Mesenteric fat pad (tissue), 1 donor: Measurements from ENCODE around the gene CH25H. TPM values are rescaled to one million over a fixed set of nuclear protein-coding genes. Genes with fewer than 3 reads are reported as not detected.
"Not testable (repeated sequence)": the region's sequence is repeated elsewhere in the genome, so short reads cannot be mapped to it uniquely, and the experiment has no call there.

Source experiments
- DNase-seq: peaks from one replicate; pipeline ENCODE4 v3.0.0-alpha.2; 2020; ENCODE audit warnings: low spot score
- total RNA-seq: library from RNA; stranded (reverse); fragmentation: NEBNext Ultra II Directional; extraction: Animal tissue kit (Norgen Biotek cat#: 25700); gene quantifications from one replicate; pipeline ENCODE4 v1.2.1, GENCODE V29; 2021
- donor health status: DM: yes; HTN: yes; CAD: no.

Gene CH25H
- total RNA-seq, 1 donor from 2014 or later = 4.8 TPM

DNA sequence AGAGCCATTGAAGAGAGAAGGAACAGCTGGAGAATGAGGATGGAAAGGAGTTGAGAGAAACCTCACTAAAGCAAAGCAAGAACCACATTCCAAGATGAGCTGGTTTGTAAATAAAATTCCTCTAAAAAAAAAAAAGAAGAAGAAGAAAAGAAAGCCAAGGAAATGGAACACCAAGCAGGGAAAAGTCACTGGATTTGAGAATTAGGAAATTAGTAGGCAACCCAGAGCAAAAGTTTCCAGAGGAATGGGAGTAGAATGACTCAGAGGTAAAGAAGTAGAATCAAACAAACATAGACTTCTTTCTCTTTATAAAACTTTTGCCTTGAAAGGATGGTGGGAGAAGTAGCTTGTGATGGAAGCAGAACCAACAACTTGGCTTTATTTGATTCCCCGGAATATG is 3.9 kb downstream of the CH25H start:
- DNase-seq = no peak

DNA sequence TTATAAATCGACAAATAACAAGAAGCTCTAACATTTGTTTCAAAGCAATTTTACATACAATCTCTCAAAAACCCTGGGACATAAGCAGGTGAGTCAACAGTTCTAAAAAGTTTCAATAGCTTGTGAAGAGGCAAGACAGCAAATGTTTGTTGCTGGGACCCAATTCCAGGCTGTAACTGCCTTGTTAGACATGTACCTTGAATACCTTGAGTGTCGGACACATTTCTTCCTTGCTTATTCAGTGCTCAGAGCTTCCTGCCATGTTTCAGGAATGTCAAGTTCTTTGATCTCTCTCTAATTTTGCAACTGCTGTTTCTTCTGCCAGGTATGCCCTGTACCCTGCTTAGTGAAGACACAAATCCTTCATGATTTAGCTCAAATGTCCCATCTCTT is 5.1 kb downstream of the CH25H start:
- no peak for DNase-seq

DNA sequence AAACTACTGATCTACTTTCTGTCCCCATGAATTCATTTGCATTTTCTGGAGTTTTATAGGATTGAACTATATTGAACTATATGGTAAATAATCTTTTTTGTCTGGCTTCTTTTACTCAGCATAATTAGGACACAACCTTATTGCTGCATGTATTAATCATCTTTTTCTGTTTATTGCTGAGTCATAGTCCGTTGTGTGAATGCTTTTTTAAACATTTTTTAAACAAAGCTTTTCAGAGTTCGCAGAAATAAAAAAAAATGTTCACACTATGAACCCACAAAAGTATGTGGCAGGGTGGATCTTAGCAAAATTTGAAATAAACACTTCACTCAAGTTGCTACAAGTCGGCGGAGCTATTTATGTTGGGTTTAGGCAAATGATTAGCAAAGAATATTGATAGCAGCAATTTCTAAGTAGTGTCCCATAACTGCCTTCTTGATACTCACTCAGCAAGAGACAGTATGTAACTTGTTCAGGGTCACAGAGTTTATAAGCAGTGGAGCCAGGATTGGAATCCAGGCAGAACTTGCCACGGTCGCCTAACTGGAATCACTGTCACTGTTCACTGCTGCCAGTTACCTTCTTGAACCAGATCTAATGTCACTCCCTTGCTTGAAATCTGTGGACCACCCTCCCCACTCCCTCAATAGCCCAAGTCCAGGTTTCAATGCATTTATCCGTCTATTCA is 5.6 kb downstream of the CH25H start:
- no peak for DNase-seq

- DNase-seq = no peak
Measured at GRCh38 chr10:89197473-89197872, 9.6 kb downstream of the CH25H start.

DNA sequence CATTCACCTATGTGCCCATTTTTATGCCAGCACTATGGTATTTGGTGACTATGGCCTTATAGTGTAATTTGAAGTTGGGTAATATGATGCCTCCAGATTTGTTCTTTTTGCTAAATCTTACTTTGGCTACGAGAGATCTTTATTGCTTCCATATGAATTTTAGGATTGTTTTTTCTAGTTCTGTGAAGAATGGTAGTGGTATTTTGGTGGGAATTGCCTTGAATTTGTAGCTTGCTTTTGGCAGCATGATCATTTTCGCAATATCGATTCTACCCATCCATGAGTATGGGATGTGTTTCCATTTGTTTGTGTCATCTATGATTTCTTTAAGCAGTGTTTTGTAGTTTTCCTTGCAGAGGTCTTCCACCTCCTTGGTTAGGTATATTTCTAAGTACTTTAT is 15.8 kb downstream of the CH25H start:
- not testable (repeated sequence) for DNase-seq

GRCh38 chr10:89189211-89189734 is 17.8 kb downstream of the CH25H start:
- no peak for DNase-seq

DNA sequence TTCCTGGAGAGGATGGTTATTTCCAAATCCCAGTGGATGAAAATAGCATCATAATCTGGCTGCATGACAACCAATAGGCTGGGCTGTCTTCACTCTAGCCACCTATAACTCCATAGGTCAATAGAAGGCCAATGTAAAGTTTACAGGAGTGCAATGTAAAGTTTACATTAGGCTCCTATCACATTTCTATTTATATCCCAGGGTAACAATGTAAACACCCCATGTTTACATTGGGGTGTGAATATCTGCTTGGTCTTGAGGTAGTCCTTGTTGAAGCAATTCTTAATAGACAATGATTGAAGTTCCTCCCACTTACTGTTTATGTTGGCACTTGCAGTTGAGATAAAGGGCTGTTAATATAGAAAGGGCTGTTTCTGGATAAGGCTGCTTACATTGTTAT is 21.5 kb downstream of the CH25H start:
- DNase-seq = no peak

- DNase-seq = no peak
Measured at GRCh38 chr10:89184638-89185037, 22.5 kb downstream of the CH25H start.

- no peak for DNase-seq
Measured at GRCh38 chr10:89183571-89183970, 23.5 kb downstream of the CH25H start.

GRCh38 chr10:89182894-89183293 is 24.2 kb downstream of the CH25H start:
- no peak for DNase-seq

- DNase-seq = no peak
Measured at GRCh38 chr10:89175816-89176215, 31.3 kb downstream of the CH25H start.

DNA sequence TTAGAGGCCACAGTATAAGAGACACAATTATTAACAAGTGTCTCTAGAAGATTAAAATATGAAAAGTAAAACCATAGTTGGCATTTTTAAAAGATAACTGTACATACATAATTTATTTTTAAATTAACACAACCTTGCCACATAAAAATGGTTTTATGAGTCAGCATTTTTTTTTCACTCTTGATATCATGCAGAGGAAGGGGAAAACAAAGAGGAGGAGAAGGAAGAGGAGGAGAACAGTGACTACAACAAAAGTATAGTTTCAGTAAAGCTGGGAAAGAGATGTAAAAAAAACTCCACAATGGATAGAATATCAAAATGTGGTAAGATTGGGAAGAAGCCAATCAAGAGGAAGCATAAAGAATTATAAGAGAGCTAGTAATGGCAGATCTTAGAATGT is 34.0 kb downstream of the CH25H start:
- DNase-seq = no peak

- DNase-seq = no peak
Measured at GRCh38 chr10:89171996-89172395, 35.1 kb downstream of the CH25H start.

DNA sequence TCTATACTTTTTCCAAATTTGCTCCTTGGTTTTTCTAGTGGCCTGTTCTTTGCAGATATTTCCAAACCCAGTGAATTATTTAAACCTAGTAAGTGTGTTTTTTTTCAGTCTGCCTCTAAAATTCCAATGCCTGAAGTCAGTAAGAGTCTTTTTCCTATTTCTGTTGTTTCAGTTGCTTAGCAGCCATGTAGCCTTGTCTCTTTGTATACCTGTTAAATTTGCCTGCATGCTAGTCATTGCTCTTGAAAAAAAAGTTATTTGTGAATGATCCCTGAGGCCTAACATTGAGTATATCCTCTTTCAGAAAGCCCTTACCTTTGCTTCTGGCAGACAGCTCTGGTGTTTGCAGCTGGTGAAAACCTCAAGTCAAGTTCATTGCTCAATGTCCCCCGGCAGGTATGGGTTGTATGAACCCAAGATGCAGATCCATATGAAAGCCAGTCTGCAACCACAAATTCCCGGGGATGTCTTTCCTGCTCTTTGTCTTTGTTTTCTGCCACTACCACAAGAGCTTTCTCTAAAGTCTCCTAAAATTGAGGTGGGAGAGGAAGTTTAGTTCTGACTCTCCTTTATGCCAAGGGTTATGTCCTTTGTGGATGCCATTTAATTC is 35.7 kb downstream of the CH25H start:
- no peak for DNase-seq

DNA sequence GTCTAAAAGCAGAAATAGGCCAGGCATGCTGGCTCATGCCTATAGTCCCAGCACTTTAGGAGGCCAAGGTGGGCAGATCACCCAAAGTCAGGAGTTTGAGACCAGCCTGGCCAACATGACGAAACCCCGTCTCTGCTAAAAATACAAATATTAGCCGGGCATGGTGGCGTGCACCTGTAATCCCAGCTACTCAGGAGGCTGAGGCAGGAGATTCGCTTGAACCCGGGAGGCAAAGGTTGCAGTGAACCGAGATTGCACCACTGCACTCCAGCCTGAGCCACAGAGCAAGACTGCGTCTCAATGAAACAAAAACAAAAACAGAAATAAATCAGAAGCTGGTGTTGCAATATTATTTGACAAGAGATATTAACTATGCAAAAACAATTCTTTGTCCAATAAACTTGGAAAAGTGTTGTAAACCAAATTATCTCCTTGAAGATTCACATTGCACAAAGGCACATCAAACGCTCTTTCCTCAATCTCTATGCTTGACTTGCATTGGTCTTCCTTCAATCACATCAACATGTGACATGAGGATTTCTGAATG is 38.7 kb downstream of the CH25H start:
- not testable (repeated sequence) for DNase-seq

DNA sequence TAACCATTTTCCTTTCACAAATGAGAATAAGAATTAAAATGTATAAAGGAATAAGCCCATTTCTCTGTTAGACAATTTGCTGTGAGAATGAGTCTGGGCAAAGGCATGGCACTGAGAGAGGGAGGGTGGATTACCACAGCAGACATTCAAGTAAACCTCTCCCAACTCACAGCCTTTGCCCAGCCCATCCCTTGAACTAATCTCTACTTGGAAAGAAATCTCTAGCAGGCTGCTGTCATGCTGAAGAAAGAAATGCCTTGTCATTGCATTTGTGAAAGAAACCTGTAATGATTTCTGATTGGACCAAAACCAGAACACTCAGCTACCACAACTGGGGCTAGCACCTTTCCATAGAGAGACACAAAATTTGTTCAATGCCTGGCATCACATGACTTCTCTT is 39.2 kb downstream of the CH25H start:
- DNase-seq = no peak

GRCh38 chr10:89165923-89166322 is 41.2 kb downstream of the CH25H start:
- no peak for DNase-seq

DNA sequence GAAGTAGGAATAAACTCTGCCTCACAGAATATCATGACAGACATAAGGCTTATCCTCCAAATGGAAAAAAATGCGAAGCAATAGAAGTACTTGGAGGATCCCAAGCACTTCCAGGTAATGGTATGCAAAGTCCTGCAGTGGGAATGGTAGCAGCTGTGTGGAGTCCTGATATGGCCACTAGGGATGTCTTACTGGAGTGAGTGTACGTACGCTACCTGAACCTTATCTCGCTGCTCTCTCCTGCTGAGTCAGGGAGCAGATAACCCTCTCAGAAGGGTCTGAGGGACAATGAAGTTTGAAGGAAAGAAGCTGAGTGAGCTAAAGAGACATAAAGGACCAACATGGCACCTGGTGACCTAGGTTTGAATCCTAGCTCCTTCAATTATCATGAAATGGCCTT is 42.2 kb downstream of the CH25H start:
- DNase-seq = no peak

DNA sequence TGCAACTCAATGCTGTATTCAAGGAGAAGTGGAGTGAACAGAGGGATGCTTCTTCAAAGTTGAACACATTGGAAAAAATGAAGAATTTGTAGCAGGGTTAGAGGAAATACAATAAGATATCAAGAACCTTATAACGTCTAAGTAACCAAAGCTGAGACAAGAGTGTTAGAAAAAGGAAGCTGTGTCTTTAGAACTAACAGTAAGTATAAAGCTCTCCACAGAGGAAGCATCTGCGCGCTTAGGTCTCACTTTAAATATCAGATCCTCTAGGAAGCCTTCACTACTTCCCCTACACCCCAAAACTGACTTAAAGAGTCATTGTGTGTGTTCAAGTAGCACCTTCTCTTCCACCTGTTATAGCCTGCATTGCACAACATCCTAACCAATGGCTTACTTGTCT is 43.0 kb downstream of the CH25H start:
- DNase-seq = no peak

DNA sequence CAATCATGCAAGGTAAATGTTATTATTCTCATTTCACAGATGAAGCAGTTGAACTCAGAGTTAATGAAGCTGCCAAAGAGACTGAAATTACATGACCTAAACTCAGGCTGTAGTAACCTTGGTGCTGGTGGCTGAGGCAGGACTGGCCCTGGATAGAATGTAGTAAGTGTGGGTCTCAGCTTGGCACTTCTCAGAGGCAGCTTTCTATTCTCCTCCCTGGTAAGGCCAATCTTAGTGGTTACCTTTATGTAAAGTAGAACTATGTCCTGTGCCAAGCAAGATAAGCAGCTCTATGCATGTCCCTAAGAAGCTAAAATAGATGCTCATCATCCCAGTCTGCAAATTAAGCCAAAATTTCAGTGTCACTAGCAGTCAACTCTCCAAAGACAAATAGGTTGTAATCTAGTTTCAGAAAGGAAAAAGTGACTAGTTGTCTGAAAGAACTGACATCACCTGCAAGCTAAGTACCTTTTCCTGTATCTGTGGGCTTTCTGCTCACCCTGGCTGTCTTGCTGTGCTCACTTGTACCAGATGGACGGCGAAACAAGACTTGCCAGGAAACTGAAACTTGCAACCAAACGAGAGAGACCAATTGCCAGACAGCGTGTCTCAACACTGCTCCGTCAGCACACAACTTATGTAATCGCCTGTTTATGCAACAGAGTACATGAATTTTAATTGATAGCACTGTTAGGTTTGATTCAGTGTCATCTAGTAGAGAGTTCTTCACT is 43.7 kb downstream of the CH25H start:
- DNase-seq = no peak

DNA sequence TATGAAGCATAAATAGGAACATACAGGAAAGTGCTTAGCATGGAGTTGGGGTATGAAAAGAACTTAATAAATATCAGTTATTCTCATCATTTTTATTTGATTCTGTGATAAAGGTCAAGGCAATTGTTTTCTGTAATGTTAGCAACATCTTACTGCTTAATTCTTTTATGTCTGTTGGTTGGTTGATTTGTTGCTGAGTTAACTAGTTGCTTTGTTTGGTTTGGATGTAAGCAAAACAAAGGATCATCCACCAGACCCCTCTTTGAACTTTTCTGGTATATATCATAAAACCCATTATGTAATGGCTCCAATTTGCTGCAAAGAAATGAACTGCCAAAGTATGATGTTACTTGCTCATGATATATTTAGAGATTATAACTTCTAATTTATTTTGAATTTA is 44.5 kb downstream of the CH25H start:
- DNase-seq = no peak

GRCh38 chr10:89160339-89160738 is 46.8 kb downstream of the CH25H start:
- DNase-seq = no peak
